HUDEP-2 (cell line): ENCODE measurements around the gene ZDHHC22.
A peak's percentile ranks its signal among the peaks of the same experiment; 100 is the strongest.

Experiments
- DNase-seq, 76 experiments: peaks; one replicate each; lab custom pipeline; 2025; ENCODE audit not compliant: unreplicated experiment in 76 of 76; lab: John Stamatoyannopoulos, UW

Gene ZDHHC22

GRCh38 chr14:77131206-77131605 is 10.4 kb downstream of the ZDHHC22 start:
- no peak for DNase-seq

GRCh38 chr14:77130386-77130785 is 11.2 kb downstream of the ZDHHC22 start:
- DNase-seq: no peak

GRCh38 chr14:77128414-77128891 is 13.1 kb downstream of the ZDHHC22 start:
- no peak for DNase-seq

DNA sequence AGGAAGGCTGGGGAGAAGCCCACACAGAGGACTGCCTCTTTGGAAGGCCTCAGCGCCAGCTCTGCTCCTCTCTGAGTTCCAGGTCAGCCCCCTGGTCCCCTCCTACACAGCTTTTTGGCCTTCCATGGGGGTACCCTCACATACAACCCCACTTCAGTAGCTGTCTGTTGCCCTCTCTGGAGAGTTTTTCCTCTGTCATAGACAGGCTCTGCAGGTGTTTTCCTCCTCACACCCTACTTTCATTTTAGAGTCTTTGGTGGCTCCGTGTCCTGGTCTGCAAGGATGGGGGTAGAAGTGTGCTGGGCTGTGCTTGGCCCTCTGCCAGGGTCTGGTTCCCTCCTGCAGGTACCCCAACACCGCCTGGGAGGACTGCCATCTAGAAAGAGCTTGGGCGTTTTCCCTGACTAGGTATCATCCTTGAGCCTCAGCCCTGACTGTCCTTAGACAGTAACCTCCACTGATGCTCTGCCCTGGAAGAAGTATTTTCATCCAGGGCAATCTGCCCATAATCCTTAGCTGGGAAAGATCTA is 15.1 kb downstream of the ZDHHC22 start:
- DNase-seq: no peak

GRCh38 chr14:77125823-77126325 is 15.7 kb downstream of the ZDHHC22 start:
- no peak for DNase-seq

DNA sequence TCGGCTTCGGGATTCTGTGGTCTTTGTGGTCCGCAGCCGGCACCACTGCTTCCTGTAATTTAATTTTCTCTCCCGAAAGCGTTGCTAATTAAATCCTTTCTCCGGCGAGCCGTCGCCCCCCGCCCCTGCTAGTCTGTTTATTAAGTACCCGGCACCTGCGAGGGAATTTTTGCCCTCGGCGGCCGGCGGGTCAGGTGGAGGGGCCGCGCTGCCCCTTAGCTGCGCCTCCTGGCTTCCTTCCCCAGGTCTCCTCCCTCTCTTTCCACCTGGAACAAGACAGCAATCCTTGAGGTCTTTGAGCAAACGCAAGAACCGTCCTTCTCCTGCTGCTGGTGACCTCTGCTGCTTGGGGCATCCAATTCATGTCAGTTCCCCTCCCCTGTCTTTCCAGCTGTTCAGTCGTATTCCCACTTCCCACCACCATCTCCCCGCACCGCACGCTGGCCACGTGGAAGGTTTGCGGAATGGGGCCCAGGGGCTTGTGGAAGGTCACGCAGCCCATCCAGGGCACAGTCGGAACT is 16.2 kb downstream of the ZDHHC22 start:
- no peak for DNase-seq

- peak in 16 of 76 experiments; percentile 4 to 36 (median 17) for DNase-seq
Measured at GRCh38 chr14:77124345-77125280, 17.0 kb downstream of the ZDHHC22 start.

- peak in 6 of 76 experiments; percentile 3 to 15 (median 9) for DNase-seq
Measured at GRCh38 chr14:77123381-77124325, 17.9 kb downstream of the ZDHHC22 start.

GRCh38 chr14:77122526-77123125 is 19.0 kb downstream of the ZDHHC22 start:
- DNase-seq: no peak

DNA sequence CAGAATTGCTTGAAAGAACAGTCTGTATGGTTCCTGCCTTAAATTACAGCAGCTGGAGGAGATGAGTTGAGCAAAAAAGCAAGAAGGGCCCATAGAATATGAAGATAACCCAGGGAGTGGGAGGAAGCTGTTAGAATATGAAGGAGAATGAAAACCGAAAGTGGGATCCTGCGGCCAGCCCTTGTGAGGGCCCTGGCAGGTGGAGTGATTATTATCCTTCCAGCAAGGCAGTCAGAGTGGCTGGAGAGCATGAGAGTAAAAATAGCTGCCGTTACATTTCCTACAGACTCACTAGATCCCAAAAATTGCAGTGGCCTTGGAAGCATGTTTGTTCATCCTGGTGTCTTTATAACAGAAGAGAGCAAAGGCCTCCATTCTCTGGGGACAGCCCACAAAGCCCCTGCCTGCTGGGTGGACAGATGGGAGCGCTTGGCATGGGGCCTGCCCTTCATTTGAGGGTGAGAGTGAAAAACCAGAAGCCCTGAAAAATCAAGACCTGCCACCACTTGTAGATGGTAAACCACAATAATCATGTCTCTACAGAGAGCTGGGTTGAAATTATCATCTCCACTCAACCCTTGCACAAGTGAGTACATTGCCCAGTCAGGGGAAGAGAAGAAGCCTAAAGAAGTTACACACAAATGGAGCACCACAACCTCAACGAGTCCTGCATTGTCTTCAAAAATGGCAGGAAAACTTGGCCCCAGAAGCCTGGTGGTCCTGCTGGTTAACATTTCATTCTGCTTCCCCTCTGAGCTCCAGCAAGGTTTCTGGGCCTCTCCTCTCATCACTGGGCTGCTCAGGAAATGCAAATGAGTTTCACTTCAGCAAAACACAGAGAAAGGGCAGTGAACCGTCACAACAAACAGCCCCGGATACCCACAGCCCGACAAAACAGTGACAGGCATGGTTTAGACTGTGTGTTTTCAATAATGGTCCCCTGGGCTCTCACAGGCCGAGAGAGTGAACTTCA is 20.5 kb downstream of the ZDHHC22 start:
- no peak for DNase-seq

DNA sequence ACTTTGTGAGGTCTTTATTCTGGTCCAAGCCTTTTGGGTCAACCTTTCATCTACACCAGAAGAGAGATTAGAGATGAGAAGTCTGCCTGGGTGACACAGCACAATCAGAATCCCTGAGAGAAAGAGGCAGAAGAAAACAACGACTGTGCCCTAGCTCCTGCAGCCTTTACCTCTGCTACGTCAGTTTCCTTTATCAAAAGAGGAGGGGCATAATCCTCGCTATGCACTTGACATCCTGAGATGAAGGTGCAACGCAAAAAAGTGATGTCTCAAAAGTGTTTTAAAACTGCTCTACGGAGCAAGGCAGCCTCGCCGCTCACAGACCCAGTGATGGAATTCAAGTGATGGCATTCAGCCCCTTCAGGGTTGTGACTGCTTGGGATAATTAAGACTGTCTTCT is 21.7 kb downstream of the ZDHHC22 start:
- no peak for DNase-seq

- no peak for DNase-seq
Measured at GRCh38 chr14:77116172-77116817, 25.3 kb downstream of the ZDHHC22 start.

DNA sequence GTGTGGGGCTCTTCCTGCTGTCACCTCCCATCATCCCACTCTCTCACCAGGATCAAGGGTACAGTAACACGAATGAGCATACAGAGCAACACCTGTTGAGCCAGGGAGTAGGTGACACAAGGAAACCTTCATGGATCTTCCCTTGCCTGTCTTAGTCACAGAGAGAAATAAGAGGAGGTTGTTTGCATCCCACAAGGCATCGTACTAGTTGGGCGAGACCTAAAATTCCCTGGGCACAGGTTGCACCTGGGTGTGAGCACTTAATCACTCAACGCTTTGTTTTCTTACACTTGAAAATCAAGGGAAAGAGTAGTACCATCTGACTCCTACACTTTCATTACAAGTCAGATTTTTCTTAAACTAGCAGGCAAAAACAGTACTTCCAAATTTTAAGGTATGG is 27.0 kb downstream of the ZDHHC22 start:
- DNase-seq: no peak

DNA sequence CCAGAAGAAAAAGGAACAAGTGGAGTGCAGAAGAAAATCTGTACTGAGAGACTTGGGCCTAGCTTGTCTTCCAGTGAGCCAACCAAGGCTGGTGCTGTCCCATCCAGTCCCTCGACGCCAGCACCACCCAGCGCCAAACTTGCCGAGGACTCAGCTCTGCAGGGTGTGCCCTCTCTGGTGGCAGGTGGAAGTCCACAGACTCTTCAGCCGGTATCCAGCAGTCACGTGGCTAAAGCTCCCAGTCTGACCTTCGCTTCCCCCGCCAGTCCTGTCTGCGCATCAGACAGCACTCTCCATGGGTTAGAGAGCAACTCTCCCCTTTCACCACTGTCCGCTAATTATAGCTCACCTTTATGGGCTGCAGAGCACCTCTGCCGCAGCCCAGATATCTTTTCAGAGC is 27.9 kb downstream of the ZDHHC22 start:
- DNase-seq: no peak

GRCh38 chr14:77111021-77111420 is 30.6 kb downstream of the ZDHHC22 start:
- no peak for DNase-seq

DNA sequence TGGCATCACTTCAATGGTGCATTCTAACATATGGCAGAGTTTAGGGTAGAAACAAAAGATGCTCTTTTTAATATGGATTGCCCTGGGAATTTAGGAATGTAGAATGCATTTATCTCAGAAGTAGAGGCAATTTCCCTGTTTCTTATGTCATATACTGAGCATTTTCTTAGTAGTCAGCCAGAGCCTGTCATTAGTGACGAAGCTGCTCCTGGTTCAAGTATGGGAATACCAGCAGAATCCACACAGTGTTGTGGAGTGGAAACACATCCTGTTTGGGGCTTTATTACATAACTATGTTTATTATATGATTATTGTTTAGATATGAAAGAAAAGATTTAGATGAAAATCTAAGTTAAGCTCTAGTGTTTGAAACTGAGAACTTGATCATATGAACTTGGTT is 31.3 kb downstream of the ZDHHC22 start:
- no peak for DNase-seq

GRCh38 chr14:77109656-77110055 is 31.9 kb downstream of the ZDHHC22 start:
- no peak for DNase-seq

GRCh38 chr14:77108753-77109152 is 32.8 kb downstream of the ZDHHC22 start:
- no peak for DNase-seq
